Testis (tissue), 2 donors: ENCODE measurements around the gene PTTG2.

Experiments
- POLR2A ChIP-seq: fragments of 450-650 bp; IDR thresholded peaks from one replicate; pipeline ENCODE4 v1.6.1; 2017; ENCODE audit warnings: antibody characterized with exemption, mild to moderate bottlenecking, moderate library complexity
- TF ChIP-seq, protein P1 (sequence below), 3 experiments: fragments of 450-650 bp in 2 of 3; fragments of 200-600 bp in 1 of 3; sonication (generic) in 1 of 3; IDR thresholded peaks; one replicate each; pipeline ENCODE4 v1.5.1; 2016 to 2019; ENCODE audit warnings: antibody characterized with exemption in 3 of 3, mild to moderate bottlenecking in 2 of 3, moderate library complexity in 1 of 3

DNA sequence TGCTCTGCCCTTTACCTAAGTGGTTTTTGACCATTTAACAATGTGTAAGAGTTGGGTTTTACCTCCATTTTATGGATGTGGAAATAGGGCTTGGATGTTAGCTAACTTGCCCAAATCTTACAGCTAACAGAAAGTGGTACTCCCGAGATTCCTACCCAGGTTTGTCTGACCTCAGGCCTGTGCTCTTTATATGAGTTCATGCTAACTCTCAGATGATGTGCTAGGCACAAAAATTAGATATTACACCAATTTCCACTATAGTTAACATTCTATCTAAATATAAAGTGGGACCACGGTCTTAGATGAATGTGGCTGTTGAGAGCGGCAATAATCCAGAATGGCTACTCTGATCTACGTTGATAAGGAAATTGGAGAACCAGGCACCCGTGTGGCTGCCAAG, at the start of gene PTTG2:
- TF ChIP-seq, protein P1, sequence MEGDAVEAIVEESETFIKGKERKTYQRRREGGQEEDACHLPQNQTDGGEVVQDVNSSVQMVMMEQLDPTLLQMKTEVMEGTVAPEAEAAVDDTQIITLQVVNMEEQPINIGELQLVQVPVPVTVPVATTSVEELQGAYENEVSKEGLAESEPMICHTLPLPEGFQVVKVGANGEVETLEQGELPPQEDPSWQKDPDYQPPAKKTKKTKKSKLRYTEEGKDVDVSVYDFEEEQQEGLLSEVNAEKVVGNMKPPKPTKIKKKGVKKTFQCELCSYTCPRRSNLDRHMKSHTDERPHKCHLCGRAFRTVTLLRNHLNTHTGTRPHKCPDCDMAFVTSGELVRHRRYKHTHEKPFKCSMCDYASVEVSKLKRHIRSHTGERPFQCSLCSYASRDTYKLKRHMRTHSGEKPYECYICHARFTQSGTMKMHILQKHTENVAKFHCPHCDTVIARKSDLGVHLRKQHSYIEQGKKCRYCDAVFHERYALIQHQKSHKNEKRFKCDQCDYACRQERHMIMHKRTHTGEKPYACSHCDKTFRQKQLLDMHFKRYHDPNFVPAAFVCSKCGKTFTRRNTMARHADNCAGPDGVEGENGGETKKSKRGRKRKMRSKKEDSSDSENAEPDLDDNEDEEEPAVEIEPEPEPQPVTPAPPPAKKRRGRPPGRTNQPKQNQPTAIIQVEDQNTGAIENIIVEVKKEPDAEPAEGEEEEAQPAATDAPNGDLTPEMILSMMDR (IDR thresholded peaks at IDR 0.05) = no peak
- no peak for TF ChIP-seq POLR2A
